Osteoblast (primary cell): ENCODE measurements around the gene GRK1. TPM values are rescaled to one million over a fixed set of nuclear protein-coding genes. Genes with fewer than 3 reads are reported as not detected.

Experiments used
- DNase-seq: peaks from one replicate; pipeline ENCODE4 v3.0.0; 2011; ENCODE audit warnings: low spot score, mixed read lengths; ENCODE audit not compliant: insufficient read length; ENCODE audit errors: missing footprints
- H2AFZ ChIP-seq: 2 replicates; pipeline ENCODE4 v1.6.0; 2011; ENCODE audit warnings: mild to moderate bottlenecking, low read length
- H3K27ac ChIP-seq: 2 replicates; pipeline ENCODE4 v1.5.1; 2011; ENCODE audit warnings: mild to moderate bottlenecking, low read depth, low read length, moderate library complexity
- H3K27me3 ChIP-seq: 2 replicates; pipeline ENCODE4 v1.6.0; 2012; ENCODE audit warnings: mild to moderate bottlenecking, control low read depth, inconsistent platforms, low read length, moderate library complexity; ENCODE audit not compliant: insufficient read depth
- H3K36me3 ChIP-seq: 2 replicates; pipeline ENCODE4 v1.5.1; 2011; ENCODE audit warnings: mild to moderate bottlenecking, low read length, control low read depth, moderate library complexity; ENCODE audit not compliant: insufficient read depth
- H3K4me1 ChIP-seq: 2 replicates; pipeline ENCODE4 v1.5.1; 2011; ENCODE audit warnings: mild to moderate bottlenecking, low read length, control low read depth, moderate library complexity; ENCODE audit not compliant: insufficient read depth
- H3K4me2 ChIP-seq: 2 replicates; pipeline ENCODE4 v1.6.0; 2011; ENCODE audit warnings: mild to moderate bottlenecking, low read length; ENCODE audit not compliant: insufficient read depth
- H3K4me3 ChIP-seq: fragments of 200-600 bp; sonication (generic); 3 replicates; pipeline ENCODE4 v1.5.1; 2012; ENCODE audit warnings: mild to moderate bottlenecking, low read length, inconsistent platforms; ENCODE audit not compliant: insufficient read depth
- H3K79me2 ChIP-seq: 2 replicates; pipeline ENCODE4 v1.6.0; 2012; ENCODE audit warnings: mild to moderate bottlenecking, low read length, control low read depth, inconsistent platforms; ENCODE audit not compliant: insufficient read depth
- H3K9me3 ChIP-seq: 2 replicates; pipeline ENCODE4 v1.5.1; 2011; ENCODE audit warnings: low read depth, low read length, control low read depth
- H4K20me1 ChIP-seq: 2 replicates; pipeline ENCODE4 v1.6.0; 2012; ENCODE audit warnings: mild to moderate bottlenecking, low read length, control low read depth; ENCODE audit not compliant: insufficient read depth
- total RNA-seq: library from RNA; depleted of rRNA; stranded (reverse); fragments of >200 nt; gene quantifications from 2 replicates; pipeline ENCODE4 v1.2.3, GENCODE V29; 2012
- TF ChIP-seq, protein P1 (sequence below): IDR thresholded peaks from 2 replicates; pipeline ENCODE4 v1.5.1; 2011; ENCODE audit warnings: mild to moderate bottlenecking, low read depth, low read length, moderate library complexity; ENCODE audit errors: extremely low read depth

Gene GRK1
- total RNA-seq, 1 donor = not detected

GRCh38 chr13:113643593-113643992 is 23.4 kb upstream of the GRK1 start:
- no peaks in the 10 kb centered on the region for H3K27me3 ChIP-seq
- no peaks in the 10 kb centered on the region for H3K79me2 ChIP-seq
- no peak overlapping the region for H3K27ac ChIP-seq
- H3K4me1 ChIP-seq = peaks cover 4% of the 10 kb centered on the region
- no peak overlapping the region for H2AFZ ChIP-seq
- H3K9me3 ChIP-seq = no peaks in the 10 kb centered on the region
- no peak overlapping the region for H3K4me3 ChIP-seq
- peaks cover 22% of the 10 kb centered on the region for H3K36me3 ChIP-seq
- H3K4me2 ChIP-seq = no peak overlapping the region
- H4K20me1 ChIP-seq = peaks cover 6% of the 10 kb centered on the region
- no peak for DNase-seq
- TF ChIP-seq, protein P1, sequence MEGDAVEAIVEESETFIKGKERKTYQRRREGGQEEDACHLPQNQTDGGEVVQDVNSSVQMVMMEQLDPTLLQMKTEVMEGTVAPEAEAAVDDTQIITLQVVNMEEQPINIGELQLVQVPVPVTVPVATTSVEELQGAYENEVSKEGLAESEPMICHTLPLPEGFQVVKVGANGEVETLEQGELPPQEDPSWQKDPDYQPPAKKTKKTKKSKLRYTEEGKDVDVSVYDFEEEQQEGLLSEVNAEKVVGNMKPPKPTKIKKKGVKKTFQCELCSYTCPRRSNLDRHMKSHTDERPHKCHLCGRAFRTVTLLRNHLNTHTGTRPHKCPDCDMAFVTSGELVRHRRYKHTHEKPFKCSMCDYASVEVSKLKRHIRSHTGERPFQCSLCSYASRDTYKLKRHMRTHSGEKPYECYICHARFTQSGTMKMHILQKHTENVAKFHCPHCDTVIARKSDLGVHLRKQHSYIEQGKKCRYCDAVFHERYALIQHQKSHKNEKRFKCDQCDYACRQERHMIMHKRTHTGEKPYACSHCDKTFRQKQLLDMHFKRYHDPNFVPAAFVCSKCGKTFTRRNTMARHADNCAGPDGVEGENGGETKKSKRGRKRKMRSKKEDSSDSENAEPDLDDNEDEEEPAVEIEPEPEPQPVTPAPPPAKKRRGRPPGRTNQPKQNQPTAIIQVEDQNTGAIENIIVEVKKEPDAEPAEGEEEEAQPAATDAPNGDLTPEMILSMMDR = no peak

DNA sequence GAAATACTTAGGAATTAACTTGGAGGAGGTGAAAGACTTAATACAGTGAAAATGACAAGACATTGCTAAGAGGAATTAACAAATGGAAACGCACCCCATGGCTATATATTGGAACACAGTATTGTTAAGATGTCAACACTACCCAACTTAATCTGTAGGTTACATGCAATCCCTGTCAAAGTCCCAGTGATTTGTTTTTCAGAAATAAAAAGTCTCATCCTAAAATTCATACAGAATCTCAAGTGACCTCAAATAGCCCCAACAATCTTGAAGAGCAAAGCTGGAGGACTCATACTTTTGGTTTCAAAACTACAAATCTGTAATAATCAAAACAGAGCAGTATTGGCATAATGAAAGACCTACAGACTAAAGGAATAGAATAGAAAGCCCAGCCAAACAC is 22.2 kb upstream of the GRK1 start:
- Histone ChIP-seq H3K4me3 (no peak overlapping the region), H3K4me1 (peaks cover 4% of the 10 kb centered on the region), H2AFZ (no peak overlapping the region), H3K9me3 (no peaks in the 10 kb centered on the region), H4K20me1 (no peaks in the 10 kb centered on the region), H3K36me3 (peaks cover 10% of the 10 kb centered on the region), H3K27ac (no peak overlapping the region), H3K4me2 (no peak overlapping the region), H3K27me3 (no peaks in the 10 kb centered on the region), H3K79me2 (no peaks in the 10 kb centered on the region)
- DNase-seq = no peak
- TF ChIP-seq, protein P1 = no peak

GRCh38 chr13:113645329-113645728 is 21.7 kb upstream of the GRK1 start:
- Histone ChIP-seq H3K27me3 (no peaks in the 10 kb centered on the region), H3K9me3 (no peaks in the 10 kb centered on the region), H3K4me2 (no peak overlapping the region), H3K36me3 (peaks cover 5% of the 10 kb centered on the region), H2AFZ (no peak overlapping the region), H3K27ac (no peak overlapping the region), H4K20me1 (no peaks in the 10 kb centered on the region), H3K4me3 (no peak overlapping the region), H3K4me1 (peaks cover 4% of the 10 kb centered on the region), H3K79me2 (no peaks in the 10 kb centered on the region)
- TF ChIP-seq, protein P1 = no peak
- DNase-seq = no peak

GRCh38 chr13:113646376-113646775 is 20.6 kb upstream of the GRK1 start:
- no peaks in the 10 kb centered on the region for H3K36me3 ChIP-seq
- no peaks in the 10 kb centered on the region for H3K79me2 ChIP-seq
- no peaks in the 10 kb centered on the region for H3K27me3 ChIP-seq
- H3K9me3 ChIP-seq = no peaks in the 10 kb centered on the region
- H2AFZ ChIP-seq = no peak overlapping the region
- TF ChIP-seq, protein P1 = no peak
- no peaks in the 10 kb centered on the region for H4K20me1 ChIP-seq
- H3K27ac ChIP-seq = no peak overlapping the region
- H3K4me2 ChIP-seq = no peak overlapping the region
- DNase-seq = peak; percentile 57
- H3K4me1 ChIP-seq = peaks cover 4% of the 10 kb centered on the region
- no peak overlapping the region for H3K4me3 ChIP-seq
